Measurements from ENCODE around the gene SV2C. TPM values are rescaled to one million over a fixed set of nuclear protein-coding genes. Genes with fewer than 3 reads are reported as not detected.
"Not testable (repeated sequence)": the region's sequence is repeated elsewhere in the genome, so short reads cannot be mapped to it uniquely, and the experiment has no call there.

The SV2C gene
- total RNA-seq, 1 donor from 2014 or later, result not detected

- intact Hi-C loops (cut with micrococcal nuclease), result no loop called here
- Mint-ChIP-seq H3K36me3 (ENCODE audit: low read depth) (no peaks in the 10 kb centered on the region), H3K27ac (no peak overlapping the region), H3K4me3 (no peak overlapping the region), H3K9me3 (no peaks in the 10 kb centered on the region), H3K27me3 (peaks cover 1% of the 10 kb centered on the region), H3K4me1 (no peaks in the 10 kb centered on the region)
- TF ChIP-seq, protein P1, sequence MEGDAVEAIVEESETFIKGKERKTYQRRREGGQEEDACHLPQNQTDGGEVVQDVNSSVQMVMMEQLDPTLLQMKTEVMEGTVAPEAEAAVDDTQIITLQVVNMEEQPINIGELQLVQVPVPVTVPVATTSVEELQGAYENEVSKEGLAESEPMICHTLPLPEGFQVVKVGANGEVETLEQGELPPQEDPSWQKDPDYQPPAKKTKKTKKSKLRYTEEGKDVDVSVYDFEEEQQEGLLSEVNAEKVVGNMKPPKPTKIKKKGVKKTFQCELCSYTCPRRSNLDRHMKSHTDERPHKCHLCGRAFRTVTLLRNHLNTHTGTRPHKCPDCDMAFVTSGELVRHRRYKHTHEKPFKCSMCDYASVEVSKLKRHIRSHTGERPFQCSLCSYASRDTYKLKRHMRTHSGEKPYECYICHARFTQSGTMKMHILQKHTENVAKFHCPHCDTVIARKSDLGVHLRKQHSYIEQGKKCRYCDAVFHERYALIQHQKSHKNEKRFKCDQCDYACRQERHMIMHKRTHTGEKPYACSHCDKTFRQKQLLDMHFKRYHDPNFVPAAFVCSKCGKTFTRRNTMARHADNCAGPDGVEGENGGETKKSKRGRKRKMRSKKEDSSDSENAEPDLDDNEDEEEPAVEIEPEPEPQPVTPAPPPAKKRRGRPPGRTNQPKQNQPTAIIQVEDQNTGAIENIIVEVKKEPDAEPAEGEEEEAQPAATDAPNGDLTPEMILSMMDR (IDR thresholded peaks at IDR 0.05), result no peak
- ChIA-PET POLR2A (no interaction called here), CTCF (interaction anchor here (1.0 to 1.3 kb wide), 2 partner anchors 12 to 23 kb away, joined by 3 to 4 read pairs; no protein-coding TSS in a partner anchor)
- ATAC-seq (ENCODE audit: low read depth) (no peak), DNase-seq (no peak)
These were observed 249.5 kb downstream of the SV2C start for GRCh38 chr5:76332611-76333205.

DNA sequence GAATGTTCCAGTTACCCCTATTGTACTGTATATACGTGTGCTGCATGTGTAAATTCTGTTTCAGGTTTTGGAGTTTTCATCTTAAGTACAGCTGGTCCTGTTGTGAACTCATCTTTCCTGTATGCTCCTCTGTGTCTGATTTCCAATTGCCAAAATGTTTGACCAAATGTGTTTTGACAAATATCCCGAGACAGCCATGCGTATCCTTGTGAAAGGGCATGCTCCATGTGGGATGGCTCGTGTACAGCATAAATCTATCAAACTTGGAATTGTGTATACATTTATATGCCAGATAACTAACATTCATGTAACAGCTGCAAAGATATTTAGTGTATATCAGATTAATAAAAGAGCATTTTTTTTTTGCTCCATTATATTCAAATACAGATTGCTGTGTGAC lies 250.4 kb downstream of the SV2C start:
- CTCF ChIA-PET, result no interaction called here
- ATAC-seq (ENCODE audit: low read depth) (no peak), DNase-seq (no peak)
- Mint-ChIP-seq H3K27me3 (peaks cover 1% of the 10 kb centered on the region), H3K27ac (no peak overlapping the region), H3K4me3 (no peak overlapping the region), H3K36me3 (ENCODE audit: low read depth) (no peaks in the 10 kb centered on the region), H3K9me3 (no peaks in the 10 kb centered on the region), H3K4me1 (peaks cover 4% of the 10 kb centered on the region)
- intact Hi-C loops (cut with micrococcal nuclease), result no loop called here
- POLR2A ChIA-PET, result no interaction called here
- TF ChIP-seq, protein P1 (IDR thresholded peaks at IDR 0.05), result no peak

GRCh38 chr5:76334574-76334973 lies 251.4 kb downstream of the SV2C start:
- POLR2A ChIA-PET, result no interaction called here
- ATAC-seq (ENCODE audit: low read depth) (no peak), DNase-seq (no peak)
- Mint-ChIP-seq H3K4me1 (peaks cover 4% of the 10 kb centered on the region), H3K9me3 (no peaks in the 10 kb centered on the region), H3K27ac (no peak overlapping the region), H3K27me3 (peaks cover 1% of the 10 kb centered on the region), H3K36me3 (ENCODE audit: low read depth) (no peaks in the 10 kb centered on the region), H3K4me3 (no peak overlapping the region)
- intact Hi-C loops (cut with micrococcal nuclease), result no loop called here
- TF ChIP-seq, protein P1 (IDR thresholded peaks at IDR 0.05), result no peak
- CTCF ChIA-PET, result no interaction called here

DNA sequence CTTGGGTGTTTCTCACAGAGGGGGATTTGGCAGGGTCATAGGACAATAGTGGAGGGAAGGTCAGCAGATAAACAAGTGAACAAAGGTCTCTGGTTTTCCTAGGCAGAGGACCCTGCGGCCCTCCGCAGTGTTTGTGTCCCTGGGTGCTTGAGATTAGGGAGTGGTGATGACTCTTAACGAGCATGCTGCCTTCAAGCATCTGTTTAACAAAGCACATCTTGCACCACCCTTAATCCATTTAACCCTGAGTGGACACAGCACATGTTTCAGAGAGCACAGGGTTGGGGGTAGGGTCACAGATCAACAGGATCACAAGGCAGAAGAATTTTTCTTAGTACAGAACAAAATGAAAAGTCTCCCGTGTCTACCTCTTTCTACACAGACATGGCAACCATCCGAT lies 252.3 kb downstream of the SV2C start:
- H3K27me3 Mint-ChIP-seq; H3K27ac Mint-ChIP-seq; DNase-seq; H3K9me3 Mint-ChIP-seq; H3K4me1 Mint-ChIP-seq; H3K36me3 Mint-ChIP-seq (ENCODE audit: low read depth); H3K4me3 Mint-ChIP-seq; CTCF ChIA-PET; ATAC-seq (ENCODE audit: low read depth); POLR2A ChIA-PET: not testable (repeated sequence)
- intact Hi-C loops (cut with micrococcal nuclease), result loop anchor here (5.0 kb wide), 1 partner anchor 207 kb away; no protein-coding TSS in a partner anchor

GRCh38 chr5:76336253-76336809 lies 253.1 kb downstream of the SV2C start:
- ATAC-seq (ENCODE audit: low read depth); H3K4me1 Mint-ChIP-seq; DNase-seq; CTCF ChIA-PET; H3K27me3 Mint-ChIP-seq; H3K27ac Mint-ChIP-seq; H3K4me3 Mint-ChIP-seq; POLR2A ChIA-PET; H3K36me3 Mint-ChIP-seq (ENCODE audit: low read depth); H3K9me3 Mint-ChIP-seq: not testable (repeated sequence)
- intact Hi-C loops (cut with micrococcal nuclease), result loop anchor here (5.0 kb wide), 1 partner anchor 206 kb away; no protein-coding TSS in a partner anchor

DNA sequence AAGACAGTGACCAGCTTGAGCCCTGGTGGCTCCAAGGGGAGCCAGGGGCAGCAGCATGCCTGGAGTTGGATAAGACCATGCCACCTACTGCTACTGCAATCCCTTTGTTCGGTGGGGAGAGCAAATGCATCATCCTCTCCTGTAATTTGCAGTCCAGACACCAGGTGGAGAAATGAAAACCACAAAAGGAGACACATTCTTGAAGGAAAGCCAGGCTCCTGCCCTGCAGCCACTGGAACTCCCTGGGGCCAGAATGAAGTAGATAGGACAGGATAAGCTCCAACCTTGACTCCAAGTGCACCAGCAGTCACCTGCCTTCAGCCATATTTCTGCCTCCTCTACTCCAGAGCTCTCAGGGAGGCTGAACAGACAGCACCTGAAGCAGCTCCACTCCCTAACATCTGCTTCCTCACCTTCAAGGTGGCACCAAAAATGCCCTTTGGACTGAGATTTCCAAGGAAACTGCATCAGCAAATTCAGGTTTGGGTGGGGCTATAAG lies 254.8 kb downstream of the SV2C start:
- Mint-ChIP-seq H3K4me1 (peaks cover 4% of the 10 kb centered on the region), H3K4me3 (no peak overlapping the region), H3K27me3 (no peaks in the 10 kb centered on the region), H3K27ac (no peak overlapping the region), H3K36me3 (ENCODE audit: low read depth) (no peaks in the 10 kb centered on the region), H3K9me3 (no peaks in the 10 kb centered on the region)
- TF ChIP-seq, protein P1 (IDR thresholded peaks at IDR 0.05), result no peak
- POLR2A ChIA-PET, result no interaction called here
- DNase-seq (no peak), ATAC-seq (ENCODE audit: low read depth) (peak; percentile 42)
- intact Hi-C loops (cut with micrococcal nuclease), result loop anchor here (2.0 to 5.0 kb wide), 4 partner anchors 65 to 303 kb away; partner anchors contain the start of gene IQGAP2
- CTCF ChIA-PET, result interaction anchor here (0.5 to 1.1 kb wide), 4 partner anchors 56 to 345 kb away, joined by 3 to 6 read pairs (median 4); no protein-coding TSS in a partner anchor

Data from activated B cell treated with CpG ODN at 0.5 μM for 24 hours (primary cell).